Daoy (cell line): Measurements from ENCODE around the gene NHSL2. TPM values are rescaled to one million over a fixed set of nuclear protein-coding genes. Genes with fewer than 3 reads are reported as not detected.

Experiments used
- DNase-seq: peaks from one replicate; pipeline ENCODE4 v3.0.0-alpha.2; 2015; ENCODE audit warnings: low read depth
- total RNA-seq: library from RNA; depleted of rRNA; stranded (reverse); fragments of >200 nt; shearing (Covaris generic); gene quantifications from 2 replicates; pipeline ENCODE4 v1.2.3, GENCODE V29; 2014

NHSL2 gene
- total RNA-seq, 1 experiment from 2014 or later, result 1.4 TPM

DNA sequence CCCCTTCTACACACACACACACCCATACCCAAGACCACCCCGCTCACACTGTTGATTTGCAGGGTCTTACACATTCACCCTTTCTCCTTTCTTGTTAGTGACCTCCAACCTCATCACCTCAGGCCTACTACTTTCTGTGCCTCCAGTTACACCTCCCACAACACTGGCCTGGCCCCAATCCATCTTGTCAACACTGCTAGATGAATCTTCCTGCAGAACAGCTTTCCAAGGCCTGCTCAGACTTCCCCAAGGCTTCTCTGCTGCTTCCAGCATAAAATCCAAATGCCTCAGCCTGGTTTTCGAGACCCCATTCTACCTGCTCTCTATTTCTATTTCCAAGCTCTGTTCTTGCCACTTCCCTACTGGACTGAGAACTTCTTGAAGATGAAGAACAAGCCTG lies 79.9 kb downstream of the NHSL2 start:
- no peak for DNase-seq

DNA sequence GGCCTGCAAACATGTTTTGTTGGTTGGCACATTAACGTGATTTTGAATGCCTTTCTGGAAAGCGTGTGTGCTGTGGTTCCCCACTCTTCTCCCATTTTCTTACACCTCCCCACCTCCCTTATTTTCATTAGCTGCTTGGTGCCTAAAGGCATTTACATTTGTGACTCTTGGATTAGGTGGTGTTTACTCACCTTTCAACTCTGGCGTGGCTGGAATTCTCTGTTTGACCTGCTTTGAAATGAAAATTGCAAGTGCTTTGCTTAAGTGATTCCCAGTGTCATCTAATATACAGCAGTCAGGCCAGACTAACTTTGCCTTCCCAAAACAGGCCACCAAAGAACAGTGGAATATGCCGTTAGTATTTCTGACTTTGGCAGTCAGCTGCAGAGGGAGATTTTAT lies 80.5 kb downstream of the NHSL2 start:
- no peak for DNase-seq

DNA sequence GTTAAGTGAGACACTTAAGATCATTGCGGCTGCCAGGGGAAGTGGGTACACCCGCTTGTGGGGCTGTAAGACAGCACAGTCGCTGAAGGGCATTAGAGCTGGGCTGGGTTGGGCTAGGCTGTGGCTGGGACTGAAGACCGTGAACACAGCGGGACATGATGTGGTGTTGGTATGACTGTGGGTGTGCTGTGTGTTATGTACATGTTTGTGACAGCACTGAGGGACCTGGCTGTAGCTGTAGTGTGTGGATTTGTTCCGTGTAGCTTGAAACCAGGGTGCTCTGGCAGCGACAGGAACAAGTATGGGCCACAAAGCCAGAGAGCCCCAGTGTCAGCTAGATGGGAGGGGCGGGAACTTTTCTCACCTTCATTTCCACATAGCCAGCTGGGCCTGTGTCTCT lies 82.1 kb downstream of the NHSL2 start:
- no peak for DNase-seq

- DNase-seq, result no peak
Observed at GRCh38 chrX:71993371-71993770, 82.7 kb downstream of the NHSL2 start.

DNA sequence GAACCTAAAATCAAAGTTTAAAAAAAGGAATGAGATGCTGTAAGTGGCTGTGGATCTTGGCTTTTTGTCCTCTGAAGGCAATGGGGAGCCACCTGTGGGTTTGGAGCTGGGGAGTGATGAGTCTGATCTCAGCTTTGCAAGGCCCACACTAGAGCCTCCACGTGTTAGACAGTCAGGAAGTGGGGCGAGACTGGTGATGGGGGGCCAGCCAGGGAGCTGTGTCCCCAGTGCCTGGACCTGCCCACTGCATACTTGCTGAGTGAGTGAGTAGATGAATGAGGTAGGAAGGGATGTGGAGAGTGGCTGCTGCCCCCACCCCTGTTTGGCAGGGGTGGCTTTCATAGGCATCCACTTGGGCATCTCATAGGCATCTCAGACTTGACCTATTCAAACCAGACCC lies 84.0 kb downstream of the NHSL2 start:
- DNase-seq, result peak; percentile 49

DNA sequence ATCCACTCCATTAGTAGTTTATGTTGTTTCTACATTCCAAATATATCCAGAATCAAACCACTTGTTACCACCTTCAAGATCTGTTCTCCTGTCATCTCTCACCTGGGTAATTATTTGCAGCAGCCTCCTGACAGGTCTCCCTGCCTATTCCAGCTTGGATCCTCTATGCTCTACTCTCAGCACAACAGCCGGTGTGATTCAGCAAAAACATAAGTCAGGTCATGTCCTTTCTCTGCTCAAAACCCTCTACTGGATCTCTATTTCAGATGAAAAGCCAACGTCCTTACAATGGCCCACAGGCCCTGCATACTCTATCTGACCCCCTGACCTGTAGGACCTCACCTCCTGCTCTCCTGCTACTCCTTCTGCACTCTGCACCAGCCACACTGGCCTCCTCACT lies 84.5 kb downstream of the NHSL2 start:
- DNase-seq, result no peak

DNA sequence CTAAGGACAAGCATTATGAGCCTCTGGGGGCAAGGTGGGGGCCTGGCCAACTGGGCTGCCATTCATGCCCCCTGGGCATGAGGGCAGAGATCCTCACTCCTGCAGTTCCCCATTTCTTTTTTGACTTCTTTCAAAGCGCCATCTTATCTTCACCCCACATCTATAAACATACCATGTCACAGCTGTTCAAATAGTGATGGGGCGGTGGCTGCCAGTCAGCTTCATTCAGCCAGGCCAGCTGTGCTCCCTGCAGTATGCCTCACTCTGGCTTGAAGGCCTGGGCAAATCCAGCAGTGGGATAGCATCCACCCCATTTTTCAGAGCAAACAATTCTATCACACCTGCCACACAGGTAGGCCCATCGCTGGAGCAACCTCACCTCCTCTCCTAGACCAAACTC lies 85.5 kb downstream of the NHSL2 start:
- no peak for DNase-seq

DNA sequence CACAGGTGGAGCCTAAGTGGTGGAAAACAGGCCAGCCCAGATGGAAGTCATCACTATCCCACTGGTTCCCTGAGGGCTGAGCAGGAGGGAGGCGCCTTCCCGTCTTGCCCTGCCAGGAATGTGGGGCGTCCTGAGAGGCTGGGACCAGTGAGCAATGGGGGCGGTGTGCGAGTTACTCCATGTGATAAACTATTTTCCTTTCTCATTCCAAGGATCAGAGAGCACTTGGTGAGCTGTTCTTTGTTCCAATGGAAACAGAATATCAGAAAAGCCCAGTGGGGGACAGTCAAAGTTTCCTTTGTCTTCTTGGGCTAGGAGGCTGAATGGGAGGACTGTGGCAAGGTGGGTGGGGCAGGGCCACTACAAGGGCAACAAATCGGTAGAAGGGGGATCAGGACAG lies 86.2 kb downstream of the NHSL2 start:
- peak; percentile 50 for DNase-seq

DNA sequence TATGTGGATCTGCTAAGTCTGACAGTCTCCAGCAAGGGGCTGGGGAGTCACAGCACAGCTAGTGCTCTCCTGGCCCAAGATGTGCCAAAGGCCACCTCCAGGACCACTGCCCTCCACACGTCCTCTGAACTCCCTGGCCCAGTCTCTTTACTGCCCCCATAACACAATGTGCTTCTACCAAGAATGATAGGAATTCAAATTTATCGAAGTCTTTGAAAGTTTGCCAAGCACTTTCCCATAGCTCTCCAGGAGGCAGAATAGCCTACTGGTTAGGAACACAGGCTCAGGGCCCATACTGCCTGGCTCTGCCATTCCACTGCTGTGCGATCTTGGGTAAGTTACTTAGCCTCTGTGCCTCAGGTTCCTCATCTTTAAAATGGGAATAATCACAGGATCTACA lies 86.7 kb downstream of the NHSL2 start:
- no peak for DNase-seq

DNA sequence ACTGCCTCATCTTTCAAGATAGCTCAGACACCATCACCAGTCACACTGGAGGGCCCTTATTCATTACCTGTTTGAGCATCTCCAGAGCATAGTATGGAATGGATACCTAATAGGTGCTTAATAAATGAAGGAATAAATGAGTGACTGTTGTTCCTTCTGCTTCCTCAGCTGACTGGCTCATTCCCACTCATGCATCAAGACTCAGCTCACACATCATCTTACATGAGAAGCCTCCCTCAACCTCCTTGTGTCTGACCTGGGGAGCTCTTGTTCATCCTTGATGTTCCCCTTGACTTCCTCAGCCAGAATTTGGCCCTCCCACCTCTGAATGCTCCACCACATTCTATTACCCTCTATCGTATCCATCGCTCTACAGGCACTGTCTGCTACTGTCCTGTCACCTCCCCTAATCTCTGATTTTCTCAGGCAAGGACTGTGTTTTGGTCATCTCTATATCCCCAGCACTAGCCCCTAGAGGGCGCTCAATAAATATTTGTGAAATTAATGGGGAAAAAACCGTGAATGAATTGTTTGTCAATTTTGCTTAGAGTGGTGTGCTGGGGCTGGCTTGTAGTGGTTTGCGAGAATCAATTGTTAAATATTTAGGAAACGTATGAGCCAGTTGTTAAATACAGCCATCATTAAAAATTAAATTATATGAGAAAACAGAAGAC lies 88.3 kb downstream of the NHSL2 start:
- DNase-seq, result no peak

DNA sequence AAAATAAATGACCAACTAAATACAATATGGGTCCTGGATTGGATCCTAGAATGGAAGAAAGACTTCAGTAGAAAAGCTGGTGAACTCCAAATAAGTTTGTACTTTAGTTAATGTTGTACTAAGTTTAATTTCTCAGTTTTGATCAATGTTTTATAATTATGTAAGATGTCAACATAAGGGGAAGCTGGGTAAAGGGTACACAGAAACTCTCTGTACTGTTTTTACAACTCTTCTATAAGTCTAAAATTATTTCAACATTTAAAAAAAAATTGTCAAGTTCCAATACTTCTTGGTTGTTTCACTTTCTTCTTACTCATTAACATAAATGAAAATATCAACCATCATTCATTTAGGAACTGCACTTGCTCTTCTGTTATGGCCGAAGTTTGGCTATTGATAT lies 88.9 kb downstream of the NHSL2 start:
- no peak for DNase-seq

DNA sequence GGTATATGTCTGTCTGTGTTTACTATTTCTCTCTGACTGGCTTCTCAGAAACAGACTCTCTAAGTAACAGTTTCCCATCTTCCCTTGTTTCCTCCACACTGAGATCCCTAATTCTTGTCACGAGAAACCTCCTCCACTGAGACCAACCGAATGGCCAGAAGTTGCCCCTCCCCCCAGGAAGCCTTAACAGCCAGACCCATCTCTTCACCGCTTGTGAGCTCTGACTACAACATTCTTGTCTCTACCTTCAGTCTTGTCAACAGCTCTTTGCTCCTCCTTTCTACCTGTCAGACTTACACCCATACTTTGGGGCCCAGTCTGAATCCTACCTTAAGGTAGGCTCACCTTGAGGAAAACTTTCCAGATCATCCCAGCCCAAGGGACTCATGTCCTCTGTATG lies 90.8 kb downstream of the NHSL2 start:
- no peak for DNase-seq

DNA sequence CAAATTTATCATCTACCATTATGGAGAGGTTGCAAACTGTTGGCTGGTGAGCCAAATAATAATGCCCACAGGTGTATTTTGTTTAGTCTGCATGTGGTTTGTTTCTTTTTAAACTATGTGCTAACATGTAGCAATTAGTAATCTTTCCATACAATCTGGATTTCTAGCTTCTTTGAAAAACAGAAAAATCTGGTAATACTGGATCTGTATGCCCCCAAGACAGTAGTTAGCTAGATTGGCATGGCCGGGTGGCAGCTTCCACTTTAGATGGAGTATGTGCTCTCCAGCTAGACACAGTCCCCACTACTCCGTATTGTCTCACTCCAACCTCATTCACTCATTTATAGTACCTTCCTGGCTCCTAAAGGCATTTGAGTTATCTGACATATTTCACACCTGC lies 91.3 kb downstream of the NHSL2 start:
- DNase-seq, result no peak

- no peak for DNase-seq
Observed at GRCh38 chrX:72002875-72003274, 92.2 kb downstream of the NHSL2 start.

GRCh38 chrX:72003811-72004750 lies 93.4 kb downstream of the NHSL2 start:
- peak; percentile 72 for DNase-seq

DNA sequence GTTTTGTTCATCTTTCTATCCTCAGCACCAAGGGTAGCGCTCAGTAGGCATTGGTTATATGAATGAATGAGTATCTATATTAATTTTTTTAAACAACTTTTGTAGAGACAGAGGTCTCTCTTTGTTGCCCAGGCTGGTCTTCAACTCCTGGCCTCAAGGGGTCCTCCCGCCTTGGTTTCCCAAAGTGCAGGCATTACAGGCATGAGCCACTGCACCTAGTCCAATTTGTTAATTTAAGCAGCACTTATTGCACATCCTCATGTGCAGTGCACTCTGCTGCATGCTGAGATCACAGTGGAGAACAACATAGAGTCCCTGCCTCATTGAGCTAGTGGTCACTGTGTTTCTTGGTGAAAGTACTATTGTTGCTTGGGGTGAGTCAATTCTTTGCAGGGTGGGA lies 94.4 kb downstream of the NHSL2 start:
- no peak for DNase-seq

GRCh38 chrX:72006461-72006860 lies 95.8 kb downstream of the NHSL2 start:
- DNase-seq, result no peak

DNA sequence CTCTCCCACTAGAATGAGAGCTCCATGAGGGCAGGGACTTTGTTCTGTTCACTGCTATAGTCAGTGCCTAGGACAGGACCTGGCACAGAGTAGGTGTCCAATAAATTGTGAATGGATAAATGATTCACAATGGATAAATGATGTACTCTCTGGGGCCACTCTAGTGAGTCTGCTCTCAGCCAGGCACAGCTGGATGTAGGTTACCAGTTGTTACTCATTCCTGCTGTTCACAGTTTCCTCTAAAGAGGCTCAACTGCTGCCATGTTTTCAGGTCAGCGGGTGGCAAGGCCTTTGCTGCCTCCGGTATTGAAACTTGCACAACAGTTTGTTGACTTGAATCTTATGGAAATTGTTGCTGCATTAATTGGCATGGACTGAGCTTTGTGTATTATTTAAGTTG lies 99.1 kb downstream of the NHSL2 start:
- DNase-seq, result no peak

- no peak for DNase-seq
Observed at GRCh38 chrX:72011734-72012133, 101.1 kb downstream of the NHSL2 start.

DNA sequence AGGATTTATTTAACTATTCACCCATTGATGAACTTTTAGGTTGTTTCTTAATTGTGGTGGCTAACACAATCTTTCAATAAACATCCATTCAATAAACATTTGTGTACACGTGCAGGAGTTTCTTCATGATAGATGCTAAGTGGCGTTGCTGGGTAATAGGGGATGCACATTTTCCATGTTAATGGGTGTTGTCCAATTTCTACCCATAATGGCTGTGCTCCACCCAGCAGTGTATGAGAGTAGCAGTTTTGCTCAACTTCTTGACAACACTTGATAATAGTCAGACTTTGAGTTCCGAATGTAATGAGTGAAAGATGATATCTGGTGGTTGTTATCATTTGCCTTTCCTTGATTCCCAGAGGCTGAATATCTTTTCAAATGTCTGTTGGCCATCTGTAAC lies 104.7 kb downstream of the NHSL2 start:
- DNase-seq, result no peak

DNA sequence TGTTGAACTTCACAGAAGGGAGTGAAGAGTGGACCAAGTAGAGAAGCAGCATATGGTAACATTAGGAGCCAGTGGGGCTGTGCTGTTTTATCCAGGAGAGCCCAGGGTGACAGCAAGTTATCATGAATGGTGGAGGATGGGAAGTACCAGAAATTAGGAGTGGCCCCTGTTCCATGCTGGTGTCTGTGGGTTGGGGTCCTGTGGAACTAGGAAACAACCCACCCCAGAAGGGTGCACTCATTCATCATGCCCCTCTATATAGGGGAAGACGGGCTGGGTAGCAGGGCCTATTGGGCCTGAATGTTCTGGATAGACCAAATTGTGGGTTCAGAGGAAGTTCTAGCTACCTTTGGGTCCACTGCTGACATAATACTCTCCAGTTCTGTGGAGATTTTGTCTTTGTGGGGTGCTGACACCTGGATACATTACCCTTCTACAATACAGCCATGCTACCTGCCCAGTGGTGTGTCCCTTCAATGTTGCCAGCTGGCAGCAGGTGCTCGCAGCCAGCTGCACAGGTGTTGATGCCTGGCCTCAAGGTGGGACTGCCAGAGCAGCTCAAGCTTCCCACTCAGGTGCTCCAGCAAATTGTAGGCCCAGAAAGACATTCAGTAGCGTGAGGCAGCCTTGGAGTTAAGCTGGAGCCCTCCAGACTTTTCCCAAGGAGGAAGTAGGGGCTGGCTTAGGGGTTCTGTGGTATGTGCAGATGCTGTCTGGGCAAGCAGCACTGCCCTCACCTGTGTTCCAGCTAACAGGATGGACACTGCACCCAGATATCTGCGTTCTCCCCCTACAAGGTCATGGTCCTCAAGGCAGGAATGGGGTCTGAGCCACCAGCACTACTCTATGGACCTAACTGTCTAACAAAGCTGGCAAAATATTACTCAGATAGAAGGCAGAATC lies 106.5 kb downstream of the NHSL2 start:
- no peak for DNase-seq
